ENCODE data around the gene SHBG.

The SHBG gene

GRCh38 chr17:7646457-7646856 lies 16.5 kb downstream of the SHBG start:
- DNase-seq (ENCODE audit: low read depth in 1 of 2, low spot score in 1 of 2) = no peak

- no peak for DNase-seq (ENCODE audit: low read depth in 1 of 2, low spot score in 1 of 2)
These were observed 17.1 kb downstream of the SHBG start for GRCh38 chr17:7647018-7647417.

- DNase-seq (ENCODE audit: low read depth in 1 of 2, low spot score in 1 of 2) = peak; percentile 30 to 56
These were observed 20.7 kb downstream of the SHBG start, which contains the start of gene ATP1B2 for GRCh38 chr17:7650509-7651096. TSS of gene ATP1B2 (plus strand) at chr17:7650926. CDS start at chr17:7651519, 593 bp downstream.

- DNase-seq (ENCODE audit: low read depth in 1 of 2, low spot score in 1 of 2) = no peak
These were observed 21.2 kb downstream of the SHBG start for GRCh38 chr17:7651097-7651664.

GRCh38 chr17:7651665-7652387 lies 21.9 kb downstream of the SHBG start:
- DNase-seq (ENCODE audit: low read depth in 1 of 2, low spot score in 1 of 2) = no peak

GRCh38 chr17:7652388-7653356 lies 22.7 kb downstream of the SHBG start:
- DNase-seq (ENCODE audit: low read depth in 1 of 2, low spot score in 1 of 2) = no peak

GRCh38 chr17:7654832-7655540 lies 25.1 kb downstream of the SHBG start:
- no peak for DNase-seq (ENCODE audit: low read depth in 1 of 2, low spot score in 1 of 2)

- no peak for DNase-seq (ENCODE audit: low read depth in 1 of 2, low spot score in 1 of 2)
These were observed 25.6 kb downstream of the SHBG start for GRCh38 chr17:7655541-7655840.

- no peak for DNase-seq (ENCODE audit: low read depth in 1 of 2, low spot score in 1 of 2)
These were observed 27.1 kb downstream of the SHBG start for GRCh38 chr17:7656958-7657609.

GRCh38 chr17:7667656-7668406 lies 37.9 kb downstream of the SHBG start:
- no peak for DNase-seq (ENCODE audit: low read depth in 1 of 2, low spot score in 1 of 2)

- DNase-seq (ENCODE audit: low read depth in 1 of 2, low spot score in 1 of 2) = no peak
These were observed 38.5 kb downstream of the SHBG start for GRCh38 chr17:7668482-7668881.

GRCh38 chr17:7673239-7673638 lies 43.3 kb downstream of the SHBG start:
- DNase-seq (ENCODE audit: low read depth in 1 of 2, low spot score in 1 of 2) = no peak

- DNase-seq (ENCODE audit: low read depth in 1 of 2, low spot score in 1 of 2) = no peak
These were observed 45.0 kb downstream of the SHBG start for GRCh38 chr17:7674934-7675333.

GRCh38 chr17:7676533-7676932 lies 46.6 kb downstream of the SHBG start:
- DNase-seq (ENCODE audit: low read depth in 1 of 2, low spot score in 1 of 2) = no peak

- DNase-seq (ENCODE audit: low read depth in 1 of 2, low spot score in 1 of 2) = no peak
These were observed 47.6 kb downstream of the SHBG start for GRCh38 chr17:7677388-7678067.

Measured in activated T-helper 1 cell treated with anti-CD3 and anti-CD28 coated beads, Interleukin-2, amount 50 U/mL, for 16 hours (primary cell).